HepG2 (cell line): ENCODE results near the gene TMCC2. TPM values are rescaled to one million over a fixed set of nuclear protein-coding genes. Genes with fewer than 3 reads are reported as not detected.

Source experiments
- ATAC-seq: fragments of 200-7000 bp; cut with Tn5 transposase; 3 replicates; pipeline ENCODE4 v1.9.1; 2020; ENCODE audit warnings: mild to moderate bottlenecking, moderate library complexity
- BruUV-seq: library from RNA; stranded (reverse); fragments of 400-500 nt; replicated peaks from 2 replicates; lab custom pipeline; 2021; lab: Mats Ljungman, UMichigan
- CTCF ChIA-PET: fragments of 300-600 bp; formaldehyde crosslinking; extraction: SDS; loops from one replicate; lab custom pipeline; 2021; ENCODE audit warnings: low total read pairs, inconsistent platforms, low intra/inter-chr PET ratio; lab: Yijun Ruan, JAX
- POLR2A ChIA-PET: fragments of 350-600 bp; sonication (Branson Sonifier 250); formaldehyde crosslinking; loops from one replicate; lab custom pipeline; 2020; ENCODE audit warnings: antibody characterized with exemption, inconsistent platforms; lab: Yijun Ruan, JAX
- DNase-seq: peaks from one replicate; pipeline ENCODE4 v3.0.0-alpha.2; 2015; ENCODE audit warnings: low spot score
- FAIRE-seq: peaks from 3 replicates; lab custom pipeline; 2011; peaks lifted over from hg19 to GRCh38; lab: Jason Lieb, UNC
- H2AFZ ChIP-seq: one replicate; pipeline ENCODE4 v1.6.1; 2011; ENCODE audit warnings: low read length, inconsistent platforms
- H3K27ac ChIP-seq: fragments of 300-600 bp; 3 replicates; pipeline ENCODE4 v1.8.0; 2011; ENCODE audit warnings: mixed run types, mild to moderate bottlenecking, mixed read lengths, low read length, inconsistent platforms; ENCODE audit not compliant: insufficient read depth; ENCODE audit errors: extremely low read length
- H3K27me3 ChIP-seq, 2 experiments: fragments of 200-600 bp in 1 of 2; 2 replicates in 1 of 2; 3 replicates in 1 of 2; pipeline versions ENCODE4 v1.6.0 to v1.8.0; 2011; ENCODE audit warnings: low read length in 2 of 2, mild to moderate bottlenecking in 2 of 2, moderate library complexity in 2 of 2, inconsistent platforms in 1 of 2; ENCODE audit not compliant: insufficient read depth in 2 of 2, control insufficient read depth in 1 of 2
- H3K36me3 ChIP-seq, 2 experiments: fragments of 200-600 bp in 1 of 2; replicated peaks in 1 of 2; 2 replicates in 1 of 2; 3 replicates in 1 of 2; pipeline versions ENCODE4 v1.5.1 to v1.8.0; 2011; ENCODE audit warnings: low read length in 2 of 2, inconsistent platforms in 1 of 2; ENCODE audit not compliant: insufficient read depth in 2 of 2, control insufficient read depth in 1 of 2
- H3K4me1 ChIP-seq: 2 replicates; pipeline ENCODE4 v1.5.1; 2012; ENCODE audit warnings: low read length, inconsistent platforms; ENCODE audit not compliant: insufficient read depth
- H3K4me2 ChIP-seq: 2 replicates; pipeline ENCODE4 v1.6.0; 2011; ENCODE audit warnings: low read depth, low read length, inconsistent platforms
- H3K4me3 ChIP-seq, 3 experiments: fragments of 200-600 bp in 1 of 3; sonication (generic), shearing (Covaris generic) in 1 of 3; replicated peaks in 1 of 3; 2 replicates each; pipeline ENCODE4 v1.5.1; 2011 to 2016; ENCODE audit warnings: low read length in 3 of 3, inconsistent platforms in 2 of 3, low read depth in 2 of 3, mild to moderate bottlenecking in 2 of 3, control low read depth in 1 of 3, mixed read lengths in 1 of 3; ENCODE audit not compliant: insufficient read depth in 1 of 3
- H3K79me2 ChIP-seq: one replicate; pipeline ENCODE4 v1.6.1; 2011; ENCODE audit warnings: low read length, inconsistent platforms; ENCODE audit not compliant: insufficient read depth
- H3K9ac ChIP-seq: 2 replicates; pipeline ENCODE4 v1.6.0; 2011; ENCODE audit warnings: mild to moderate bottlenecking, low read depth, low read length, inconsistent platforms; ENCODE audit not compliant: insufficient read depth
- H3K9me3 ChIP-seq: 2 replicates; pipeline ENCODE4 v1.5.1; 2012; ENCODE audit warnings: mild to moderate bottlenecking, low read length
- H4K20me1 ChIP-seq: 2 replicates; pipeline ENCODE4 v1.6.0; 2011; ENCODE audit warnings: inconsistent platforms, mild to moderate bottlenecking, low read length, moderate library complexity; ENCODE audit not compliant: insufficient read depth
- MAFF ChIP-seq: IDR thresholded peaks from 2 replicates; pipeline ENCODE4 v1.6.1; 2011; ENCODE audit warnings: low read depth, low read length, improper control_type of control experiment
- MAFK ChIP-seq, 2 experiments: IDR thresholded peaks in 1 of 2; conservative IDR thresholded peaks in 1 of 2; 2 replicates each; pipeline ENCODE4 v1.6.1; 2011; ENCODE audit warnings: improper control_type of control experiment in 2 of 2, low read length in 2 of 2
- NFIC ChIP-seq: IDR thresholded peaks from 2 replicates; pipeline ENCODE4 v1.6.1; 2012; ENCODE audit warnings: mild to moderate bottlenecking, low read length, inconsistent platforms
- NFKBIZ ChIP-seq: IDR thresholded peaks from 2 replicates; pipeline ENCODE4 v1.6.1; 2018; ENCODE audit warnings: missing genetic modification reagents, missing compliant biosample characterization
- SMAD3 ChIP-seq: sonication (generic); formaldehyde crosslinking; IDR thresholded peaks from 2 replicates; pipeline ENCODE4 v1.4.0; 2020; ENCODE audit warnings: missing genetic modification reagents
- ZFP90 ChIP-seq: sonication (generic); formaldehyde crosslinking; IDR thresholded peaks from 2 replicates; pipeline ENCODE4 v1.8.0; 2022; ENCODE audit warnings: missing genetic modification reagents, mild to moderate bottlenecking, inconsistent platforms, borderline replicate concordance
- WGBS: methylation state at CpG from one replicate; pipeline ENCODE4 v1.1.6; 2017; ENCODE audit warnings: low lambda C conversion rate; 5-methylcytosine and 5-hydroxymethylcytosine counted together
- in situ Hi-C: cut with HindIII; loops from 2 replicates; pipeline ENCODE4 v1.10.0; 2017; ENCODE audit warnings: low pct_unique_long_range_greater_than_20kb; ENCODE audit not compliant: extremely low pct_ligation_motif_present
- intact Hi-C: fragments of 100-400 bp; cut with micrococcal nuclease; formaldehyde crosslinking; loops from one replicate; pipeline ENCODE4 v1.10.0; 2022; ENCODE audit not compliant: unreplicated experiment
- polyA plus RNA-seq, 8 experiments: library from polyadenylated mRNA; depleted of rRNA in 3 of 8; stranded (reverse) in 7 of 8; unstranded in 1 of 8; fragments of >200 nt; fragmentation: Illumina TruSeq in 4 of 8; extraction: Trizol in 4 of 8; gene quantifications; 2 replicates each; pipeline versions ENCODE4 v1.2.1 to v1.2.3, GENCODE V29; 2011 to 2016; ENCODE audit warnings: low read depth in 4 of 8, missing spikeins in 1 of 8, mixed read lengths in 1 of 8; ENCODE audit not compliant: insufficient read depth in 1 of 8
- total RNA-seq, 5 experiments: library from RNA; depleted of rRNA; stranded (reverse); fragments of >200 nt; fragmentation: Illumina TruSeq; extraction: Trizol; gene quantifications; 2 replicates each; pipeline ENCODE4 v1.2.3, GENCODE V29; 2016; ENCODE audit warnings: low read depth in 1 of 5

The TMCC2 gene
- total and polyA plus RNA-seq, 2 of the 13 experiments (the other 11 are each of a cell fraction or from before 2014, with no cell fraction given), result 0.12 to 0.24 TPM

- FAIRE-seq (no peak), DNase-seq (no peak), ATAC-seq (no peak)
- BruUV-seq, result no TSS peak
- no peak for TF ChIP-seq ZFP90 (CRISPR knock-in tag)
- TF ChIP-seq MAFK (conservative IDR thresholded peaks at IDR 0.05 in 1 of 2, IDR thresholded peaks at IDR 0.05 in 1 of 2; ENCODE audit: low read length in 2 of 2), result peak; percentile 22 to 24; a peak in 1 of 4 replicates
- TF ChIP-seq MAFF, result 0 out of 2 replicates have a peak, but pooled peaks have one; percentile 27
- H3K27me3 ChIP-seq, result no peaks in the 10 kb centered on the region
- H2AFZ ChIP-seq, result no peak overlapping the region
- intact Hi-C loops (no loop called here), in situ Hi-C loops (no loop called here)
- H4K20me1 ChIP-seq, result no peaks in the 10 kb centered on the region
- no peak overlapping the region for H3K4me2 ChIP-seq
- POLR2A ChIA-PET, result no interaction called here
- H3K4me1 ChIP-seq, result peaks cover 33% of the 10 kb centered on the region
- no peak overlapping the region for H3K9ac ChIP-seq
- H3K79me2 ChIP-seq, result peaks cover 7% of the 10 kb centered on the region
- H3K27ac ChIP-seq, result no peak overlapping the region
- CTCF ChIA-PET, result no interaction called here
- H3K9me3 ChIP-seq, result no peaks in the 10 kb centered on the region
- WGBS, result 85% methylated on average over 2 of the region's 2 CpGs
- H3K36me3 ChIP-seq, result peaks cover 0 to 3% of the 10 kb centered on the region in 2 experiments; a peak in 1 of 5 replicates
- H3K4me3 ChIP-seq, result no peak overlapping the region
Observed at GRCh38 chr1:205188098-205188497, 39.6 kb upstream of the TMCC2 start.

- H3K36me3 ChIP-seq, result peaks cover 0 to 3% of the 10 kb centered on the region in 2 experiments; a peak in 1 of 5 replicates
- no peak overlapping the region for H3K27ac ChIP-seq
- FAIRE-seq (no peak), ATAC-seq (no peak), DNase-seq (no peak)
- in situ Hi-C loops, result no loop called here
- H3K9ac ChIP-seq, result no peak overlapping the region
- POLR2A ChIA-PET, result no interaction called here
- BruUV-seq, result no TSS peak
- H3K4me1 ChIP-seq, result peaks cover 38% of the 10 kb centered on the region
- H3K4me3 ChIP-seq, result no peak overlapping the region
- H3K4me2 ChIP-seq, result no peak overlapping the region
- TF ChIP-seq NFKBIZ (CRISPR knock-in tag) (no peak), SMAD3 (no peak), NFIC (no peak)
- no peaks in the 10 kb centered on the region for H3K9me3 ChIP-seq
- H4K20me1 ChIP-seq, result no peaks in the 10 kb centered on the region
- 97% methylated on average over 2 of the region's 2 CpGs for WGBS
- CTCF ChIA-PET, result no interaction called here
- no peaks in the 10 kb centered on the region for H3K27me3 ChIP-seq
- intact Hi-C loops, result no loop called here
- peaks cover 9% of the 10 kb centered on the region for H3K79me2 ChIP-seq
- H2AFZ ChIP-seq, result no peak overlapping the region
Observed at GRCh38 chr1:205188596-205188995, 39.1 kb upstream of the TMCC2 start.
